HG02885 (cell line): ENCODE measurements around the gene TMEM54.

Experiments
- ATAC-seq: cut with Tn5 transposase; IDR thresholded peaks from one replicate; pipeline ENCODE4 v1.9.1; 2021; ENCODE audit warnings: mild to moderate bottlenecking; ENCODE audit not compliant: unreplicated experiment, poor library complexity

The TMEM54 gene

GRCh38 chr1:32867151-32867550, 34.0 kb downstream of the TMEM54 start:
- ATAC-seq = no peak

- ATAC-seq = no peak
Measured at GRCh38 chr1:32865639-32866405, 35.4 kb downstream of the TMEM54 start.

- ATAC-seq = no peak
Measured at GRCh38 chr1:32864375-32865019, 36.7 kb downstream of the TMEM54 start.

- no peak for ATAC-seq
Measured at GRCh38 chr1:32863881-32864245, 37.3 kb downstream of the TMEM54 start.

- no peak for ATAC-seq
Measured at GRCh38 chr1:32863218-32863880, 37.8 kb downstream of the TMEM54 start.

GRCh38 chr1:32861904-32862695, 39.1 kb downstream of the TMEM54 start:
- ATAC-seq = no peak

GRCh38 chr1:32860566-32860965, 40.6 kb downstream of the TMEM54 start:
- ATAC-seq = no peak

DNA sequence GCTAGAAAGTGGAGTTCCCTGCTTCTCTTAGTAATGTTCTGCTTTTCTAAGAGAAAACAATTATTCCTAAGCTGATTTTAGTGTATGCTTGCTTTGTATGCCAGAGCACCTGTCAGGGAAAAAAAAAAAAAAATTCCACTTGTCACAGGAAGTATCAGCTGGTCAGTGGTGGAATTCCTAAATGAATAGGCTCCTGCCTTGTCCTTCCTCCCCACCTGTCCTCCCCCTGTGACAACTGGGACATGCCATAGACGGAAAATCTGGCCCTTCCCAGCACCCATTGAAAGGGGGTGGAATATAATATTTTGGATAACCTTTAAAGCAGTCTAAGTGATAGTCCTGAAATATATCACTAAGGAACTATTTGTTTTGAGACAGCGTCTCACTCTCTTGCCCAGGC, 41.3 kb downstream of the TMEM54 start:
- ATAC-seq = no peak

DNA sequence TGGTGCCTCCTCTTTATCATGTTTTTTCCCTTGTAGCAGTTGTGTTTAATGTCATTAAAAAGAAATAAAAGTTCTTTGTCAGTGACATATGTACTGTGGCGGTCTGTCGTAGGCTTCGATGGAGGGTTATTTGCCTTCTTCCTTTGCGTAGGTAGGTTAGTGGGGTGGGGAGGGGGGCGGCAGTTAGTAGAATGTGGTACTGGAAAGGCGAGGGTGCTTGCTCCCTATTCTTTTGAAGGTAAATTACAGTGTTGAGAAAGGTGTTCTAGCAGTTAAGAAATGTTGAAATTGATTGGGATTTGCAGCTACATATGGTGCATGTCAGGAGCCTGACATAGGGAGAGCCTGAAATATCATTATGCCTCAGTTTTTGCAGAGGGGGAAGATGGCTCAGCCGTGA, 42.4 kb downstream of the TMEM54 start:
- ATAC-seq = no peak

DNA sequence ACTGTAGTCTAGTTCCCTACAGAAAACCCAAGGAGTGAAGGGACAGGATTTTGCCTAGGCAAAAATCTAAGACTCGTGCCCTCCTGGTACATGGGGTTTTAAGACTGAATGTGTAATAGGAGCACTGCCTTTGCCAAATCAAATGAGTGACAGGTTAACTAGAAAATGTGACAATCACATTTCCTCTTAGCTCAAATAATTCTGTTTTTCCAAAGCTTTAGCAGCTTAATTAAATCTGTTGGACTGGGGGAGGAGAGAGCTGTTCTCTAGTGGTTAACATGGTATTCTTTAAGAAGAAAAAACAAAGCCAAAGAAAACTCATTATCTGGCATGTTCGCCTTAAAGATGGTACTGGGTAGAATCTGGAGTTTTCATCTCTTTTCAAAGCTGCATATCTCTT, 43.1 kb downstream of the TMEM54 start:
- no peak for ATAC-seq

GRCh38 chr1:32855861-32856617, 45.1 kb downstream of the TMEM54 start:
- ATAC-seq = no peak

- ATAC-seq = no peak
Measured at GRCh38 chr1:32848354-32849063, 52.7 kb downstream of the TMEM54 start.
